Adipocyte (in vitro differentiated cells): ENCODE data around the gene BBX.

ENCODE experiments used
- DNase-seq: peaks from one replicate; pipeline ENCODE4 v3.0.0-alpha.2; 2015; ENCODE audit warnings: low read depth
- H3K27me3 ChIP-seq: replicated peaks from 2 replicates; pipeline ENCODE4 v1.7.0; 2013; ENCODE audit warnings: mild to moderate bottlenecking, low read length, moderate library complexity; ENCODE audit not compliant: control insufficient read depth, insufficient read depth
- H3K36me3 ChIP-seq: 2 replicates; pipeline ENCODE4 v1.7.0; 2013; ENCODE audit warnings: low read length, mild to moderate bottlenecking, moderate library complexity; ENCODE audit not compliant: control insufficient read depth, insufficient read depth, severe bottlenecking
- H3K4me1 ChIP-seq: 2 replicates; pipeline ENCODE4 v1.7.0; 2013; ENCODE audit warnings: mild to moderate bottlenecking, low read length, moderate library complexity; ENCODE audit not compliant: control insufficient read depth, insufficient read depth
- H3K4me3 ChIP-seq: 2 replicates; pipeline ENCODE4 v1.7.0; 2013; ENCODE audit warnings: mild to moderate bottlenecking, low read length, moderate library complexity
- H3K9ac ChIP-seq: 2 replicates; pipeline ENCODE4 v1.7.0; 2013; ENCODE audit warnings: mild to moderate bottlenecking, low read length, moderate library complexity
- H3K9me3 ChIP-seq: 2 replicates; pipeline ENCODE4 v1.7.0; 2013; ENCODE audit warnings: mild to moderate bottlenecking, low read length, moderate library complexity; ENCODE audit not compliant: control insufficient read depth

BBX gene

DNA sequence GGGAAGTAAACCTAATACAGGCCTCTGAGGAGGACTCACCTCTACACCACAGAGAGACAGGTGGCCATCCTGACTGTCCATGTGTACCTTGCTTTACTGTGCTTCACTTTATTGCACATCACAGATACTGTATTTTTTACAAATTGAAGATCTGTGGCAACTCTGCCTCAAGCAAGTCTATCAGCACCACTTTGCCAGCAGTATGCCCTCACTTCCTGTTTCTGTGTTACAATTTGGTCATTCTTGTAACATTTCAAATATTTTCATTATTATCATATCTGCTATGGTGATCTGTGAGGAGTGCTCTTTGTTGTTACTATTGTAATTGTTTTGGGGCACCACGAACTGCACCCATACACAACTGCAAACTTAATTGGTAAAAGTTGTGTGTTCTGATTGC is 78.0 kb downstream of the BBX start:
- DNase-seq: peak; percentile 29
- H3K4me1 ChIP-seq: peaks cover 45% of the 10 kb centered on the region
- H3K9me3 ChIP-seq: no peaks in the 10 kb centered on the region
- no peaks in the 10 kb centered on the region for H3K36me3 ChIP-seq
- H3K4me3 ChIP-seq: no peak overlapping the region
- H3K27me3 ChIP-seq: no peaks in the 10 kb centered on the region
- H3K9ac ChIP-seq: no peak overlapping the region

DNA sequence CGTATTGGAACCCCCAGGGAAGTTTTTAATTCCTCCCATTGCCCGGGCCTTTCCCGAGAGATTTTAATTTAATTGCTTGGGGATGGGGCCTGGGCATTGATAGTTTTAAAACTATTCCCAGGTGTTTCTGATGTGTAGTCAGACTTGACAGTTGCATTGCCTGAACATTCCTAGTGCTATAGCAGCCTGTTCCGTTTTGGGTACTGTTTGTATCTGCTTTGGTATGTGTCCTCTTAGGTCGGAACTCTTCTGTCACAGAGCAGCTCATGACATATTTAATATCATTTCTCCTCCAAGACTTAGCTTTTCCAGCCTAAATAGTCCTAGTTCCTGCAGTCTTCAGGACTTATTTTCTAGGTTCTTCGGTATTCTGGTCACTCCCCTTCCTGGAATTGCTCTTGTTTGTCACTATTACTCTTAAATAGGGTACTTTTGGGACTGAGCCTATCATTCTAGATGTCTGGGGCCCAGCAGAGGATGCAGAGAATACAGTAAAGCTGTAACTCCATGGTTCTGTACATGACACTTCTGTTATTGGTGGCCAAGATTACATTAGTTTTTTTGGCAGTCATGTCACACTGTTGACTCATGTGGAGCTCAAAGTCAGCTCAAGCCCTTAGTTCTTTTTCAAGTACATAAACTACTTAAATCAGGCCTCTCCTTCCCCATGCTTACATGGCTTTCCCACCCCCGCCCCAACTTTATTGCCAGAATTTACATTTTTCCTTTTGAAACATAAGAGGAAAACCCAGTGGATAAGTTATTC is 81.5 kb downstream of the BBX start:
- H3K9me3 ChIP-seq: peaks cover 4% of the 10 kb centered on the region
- no peak overlapping the region for H3K4me3 ChIP-seq
- no peaks in the 10 kb centered on the region for H3K36me3 ChIP-seq
- peak; percentile 61 for DNase-seq
- H3K27me3 ChIP-seq: no peaks in the 10 kb centered on the region
- H3K9ac ChIP-seq: no peak overlapping the region
- peaks cover 39% of the 10 kb centered on the region for H3K4me1 ChIP-seq

DNA sequence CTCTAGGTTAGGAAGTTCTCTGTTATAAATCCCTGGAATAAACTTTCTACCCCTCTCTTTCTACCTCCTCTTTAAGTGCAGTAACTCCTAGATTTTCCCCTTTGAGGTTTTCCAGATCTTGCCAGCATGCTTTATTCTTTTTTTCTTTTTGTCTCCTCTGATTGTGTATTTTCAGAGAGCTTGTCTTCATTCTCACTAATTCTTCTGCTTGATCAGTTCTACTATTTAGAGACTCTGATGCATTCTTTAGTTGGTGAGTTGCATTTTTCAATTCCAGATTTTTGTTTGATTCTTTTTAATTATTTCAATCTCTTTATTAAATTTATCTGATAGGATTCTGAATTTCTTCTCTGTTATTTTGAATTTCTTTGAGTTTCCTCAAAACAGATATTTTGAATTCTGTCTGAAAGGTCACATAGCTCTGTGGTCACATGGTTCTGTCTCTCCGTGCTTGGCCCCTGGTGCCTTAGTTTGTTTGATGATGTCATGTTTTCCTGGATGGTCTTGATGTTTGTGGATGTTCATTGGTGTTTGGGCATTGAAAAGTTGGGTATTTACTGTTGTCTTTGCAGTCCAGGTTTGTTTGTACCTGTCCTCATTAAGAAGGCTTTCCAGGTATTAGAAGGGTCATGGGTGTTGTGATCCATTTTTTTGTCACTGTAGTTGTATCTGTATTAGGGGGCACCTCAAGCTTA is 89.2 kb downstream of the BBX start:
- Histone ChIP-seq H3K27me3 (no peaks in the 10 kb centered on the region), H3K4me3 (no peak overlapping the region), H3K9me3 (peaks cover 6% of the 10 kb centered on the region), H3K36me3 (no peaks in the 10 kb centered on the region), H3K4me1 (no peaks in the 10 kb centered on the region), H3K9ac (no peak overlapping the region)
- DNase-seq: no peak

DNA sequence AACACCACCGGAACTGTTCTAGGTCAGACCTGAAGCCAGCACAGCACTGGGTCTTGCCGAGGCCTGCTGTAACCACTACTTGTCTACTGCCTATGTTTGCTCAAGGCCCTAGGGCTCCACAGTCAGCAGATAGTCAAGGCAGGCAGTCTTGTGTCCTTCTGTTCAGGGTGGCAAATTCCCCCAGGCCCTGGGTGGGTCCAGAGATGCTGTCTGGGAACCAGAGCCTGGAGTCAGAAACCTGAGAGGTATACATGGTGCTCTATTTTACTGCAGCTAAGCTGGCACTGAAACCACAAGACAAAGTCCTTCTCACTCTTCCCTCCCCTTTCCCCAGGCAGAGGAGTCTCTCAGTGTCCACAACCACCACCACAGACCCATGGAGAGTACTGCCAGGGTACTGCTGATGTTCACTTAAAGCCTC is 89.9 kb downstream of the BBX start:
- Histone ChIP-seq H3K9me3 (peaks cover 6% of the 10 kb centered on the region), H3K4me3 (no peak overlapping the region)
- no peak for DNase-seq

DNA sequence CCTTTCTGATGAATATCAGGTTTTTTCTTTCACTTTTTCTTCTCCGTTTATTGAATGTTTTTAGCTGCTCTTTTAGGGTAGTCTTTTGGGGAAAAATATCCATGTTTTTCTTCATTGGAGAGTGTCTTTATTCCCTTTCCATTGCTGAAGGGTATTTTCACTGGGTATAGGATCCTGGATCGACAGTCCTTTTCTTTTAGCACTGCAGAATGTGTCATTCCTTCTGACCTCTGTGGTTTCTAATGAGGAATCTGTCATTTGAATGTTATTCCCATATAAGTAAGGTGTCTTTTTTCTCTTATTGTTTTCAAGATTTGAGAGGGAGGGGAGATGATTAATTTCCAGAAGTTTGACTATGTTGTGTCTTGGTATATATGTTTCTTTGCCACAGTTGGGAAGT is 96.8 kb downstream of the BBX start:
- no peak for DNase-seq
- Histone ChIP-seq H3K4me3 (no peak overlapping the region), H3K36me3 (no peaks in the 10 kb centered on the region), H3K4me1 (no peaks in the 10 kb centered on the region), H3K27me3 (no peaks in the 10 kb centered on the region), H3K9me3 (no peaks in the 10 kb centered on the region), H3K9ac (no peak overlapping the region)

More for the DNA sequence above, 89.9 kb downstream of the BBX start:
- Histone ChIP-seq H3K9ac (no peak overlapping the region), H3K36me3 (no peaks in the 10 kb centered on the region), H3K4me1 (no peaks in the 10 kb centered on the region), H3K27me3 (no peaks in the 10 kb centered on the region)

DNA sequence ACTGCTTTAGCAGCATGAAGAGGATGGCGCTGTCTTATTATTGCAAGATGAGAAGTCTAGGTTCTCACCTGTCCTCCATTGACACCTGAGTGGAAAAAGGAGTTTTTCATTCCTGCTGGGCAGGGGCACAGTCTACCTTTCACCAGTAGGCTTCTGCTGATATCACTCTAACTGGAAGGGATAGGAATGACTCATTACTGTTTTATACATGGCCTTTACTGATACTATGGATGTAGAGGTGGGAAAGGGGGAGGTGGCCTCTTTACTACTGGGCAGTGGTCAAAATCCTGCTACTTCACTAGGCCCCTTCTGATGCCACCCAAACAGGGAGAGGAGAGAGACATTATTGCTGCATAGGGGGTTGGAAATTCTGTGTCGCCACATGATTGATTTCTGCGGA is 97.8 kb downstream of the BBX start:
- Histone ChIP-seq H3K9ac (no peak overlapping the region), H3K36me3 (no peaks in the 10 kb centered on the region), H3K4me3 (no peak overlapping the region), H3K4me1 (no peaks in the 10 kb centered on the region), H3K27me3 (no peaks in the 10 kb centered on the region), H3K9me3 (no peaks in the 10 kb centered on the region)
- no peak for DNase-seq

DNA sequence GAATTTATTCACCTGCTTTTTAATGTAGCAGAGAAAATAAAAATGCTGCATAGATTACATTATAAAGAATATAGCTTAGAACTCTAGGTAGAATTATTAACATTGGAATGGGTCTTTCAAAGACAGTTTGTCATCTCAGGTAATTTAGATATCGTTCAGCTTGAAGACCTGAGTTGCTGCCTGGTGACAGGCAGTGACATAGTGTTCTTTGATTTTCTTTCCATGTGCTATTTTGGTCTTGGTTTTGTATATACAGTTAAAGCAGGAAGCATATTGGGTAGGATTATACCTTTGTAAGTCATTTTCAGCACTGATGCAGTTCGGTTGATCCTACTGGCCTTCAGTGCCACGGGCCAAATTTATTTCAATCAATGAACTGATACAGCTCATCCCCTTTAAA is 98.7 kb downstream of the BBX start:
- DNase-seq: no peak
- Histone ChIP-seq H3K4me1 (no peaks in the 10 kb centered on the region), H3K9me3 (no peaks in the 10 kb centered on the region), H3K27me3 (no peaks in the 10 kb centered on the region), H3K4me3 (no peak overlapping the region), H3K36me3 (no peaks in the 10 kb centered on the region), H3K9ac (no peak overlapping the region)

DNA sequence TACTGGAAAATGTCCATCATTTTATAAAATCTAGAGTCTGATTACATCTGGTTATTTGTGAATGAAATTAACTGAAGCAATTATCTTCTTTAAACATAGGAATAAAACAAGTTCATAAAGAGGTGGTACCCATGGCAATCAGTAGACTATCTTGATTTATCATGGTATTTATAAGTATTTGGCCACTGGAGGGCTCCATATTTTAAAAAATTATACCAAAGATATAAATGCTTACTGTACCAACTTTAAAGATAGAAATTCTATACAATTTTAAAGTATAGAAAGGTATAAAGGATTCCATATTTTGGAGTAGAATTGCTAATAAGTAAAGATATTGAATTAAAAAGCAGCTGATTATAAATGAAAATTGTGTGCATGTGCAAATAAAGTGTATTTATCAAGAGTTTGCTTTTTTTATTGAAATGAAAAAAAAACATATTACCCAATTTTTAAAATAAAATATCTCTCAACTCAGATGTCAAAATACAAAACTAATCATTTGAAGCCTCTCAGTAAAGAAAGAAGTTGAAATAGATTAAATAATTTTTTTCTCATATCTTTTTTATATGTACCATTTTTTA is 105.3 kb downstream of the BBX start:
- Histone ChIP-seq H3K27me3 (no peaks in the 10 kb centered on the region), H3K4me3 (no peak overlapping the region), H3K36me3 (no peaks in the 10 kb centered on the region), H3K9me3 (no peaks in the 10 kb centered on the region), H3K4me1 (peaks cover 5% of the 10 kb centered on the region), H3K9ac (no peak overlapping the region)
- peak; percentile 43 for DNase-seq

DNA sequence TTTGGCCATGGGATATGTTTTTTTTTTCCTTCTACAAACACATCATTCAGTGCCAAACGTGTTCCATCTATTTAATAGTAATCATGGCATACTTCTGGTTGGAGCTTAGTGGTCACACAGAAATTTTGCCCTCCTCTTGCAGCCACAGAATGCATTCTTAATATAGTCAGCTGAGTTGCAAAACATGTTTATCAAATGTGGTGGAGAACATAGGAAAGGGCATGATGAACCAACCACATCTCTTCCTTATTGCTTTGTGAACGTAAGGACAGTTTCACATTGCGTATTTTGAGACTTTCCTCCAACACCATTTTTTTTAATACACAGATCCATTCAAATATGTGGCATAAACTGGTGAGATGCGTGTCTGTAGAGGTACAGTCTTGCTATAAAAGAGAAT is 106.8 kb downstream of the BBX start:
- no peak for DNase-seq
- H3K4me3 ChIP-seq: no peak overlapping the region
- no peaks in the 10 kb centered on the region for H3K36me3 ChIP-seq
- H3K27me3 ChIP-seq: no peaks in the 10 kb centered on the region
- H3K9ac ChIP-seq: no peak overlapping the region
- H3K4me1 ChIP-seq: peaks cover 5% of the 10 kb centered on the region
- no peaks in the 10 kb centered on the region for H3K9me3 ChIP-seq

DNA sequence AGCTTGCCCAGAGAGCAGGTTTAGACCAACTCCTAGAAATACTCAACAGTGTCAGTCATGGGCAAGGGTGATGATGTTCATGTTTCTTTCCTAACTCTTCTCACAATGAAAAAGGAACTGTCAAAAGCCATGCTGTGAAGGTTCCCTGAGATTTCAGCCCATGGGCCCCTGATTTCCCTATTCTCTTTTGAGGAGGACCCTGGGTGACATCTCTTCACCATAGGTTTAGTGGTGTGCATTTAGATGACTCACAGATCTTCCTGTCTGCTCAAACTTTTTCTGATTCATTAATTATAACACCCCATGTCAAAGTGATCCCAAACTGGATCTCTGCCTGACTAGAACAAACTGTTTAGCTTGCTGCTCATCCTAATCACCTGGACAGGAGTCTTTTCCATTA is 108.0 kb downstream of the BBX start:
- peaks cover 5% of the 10 kb centered on the region for H3K4me1 ChIP-seq
- H3K36me3 ChIP-seq: no peaks in the 10 kb centered on the region
- no peak for DNase-seq
- no peak overlapping the region for H3K9ac ChIP-seq
- H3K9me3 ChIP-seq: no peaks in the 10 kb centered on the region
- no peaks in the 10 kb centered on the region for H3K27me3 ChIP-seq
- no peak overlapping the region for H3K4me3 ChIP-seq

DNA sequence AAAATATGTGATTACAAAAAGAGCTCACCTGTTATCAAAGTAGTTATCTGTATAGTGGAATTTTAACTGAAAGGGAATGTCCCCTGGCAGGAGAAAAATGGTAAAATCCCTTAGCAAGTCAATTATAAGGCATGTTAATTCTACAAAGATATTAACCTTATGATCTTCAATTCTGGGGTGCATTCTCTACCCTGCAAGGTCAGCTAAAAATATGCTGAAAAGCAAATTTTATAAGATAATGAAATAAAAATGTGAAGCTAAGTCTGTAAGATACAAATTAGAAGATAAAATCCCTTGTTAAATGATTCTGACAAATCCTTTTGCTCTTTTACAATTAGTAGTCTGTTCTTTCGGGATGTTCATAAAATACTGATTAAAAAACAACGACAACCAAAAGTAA is 109.8 kb downstream of the BBX start:
- DNase-seq: no peak
- Histone ChIP-seq H3K4me1 (peaks cover 5% of the 10 kb centered on the region), H3K36me3 (no peaks in the 10 kb centered on the region), H3K9ac (no peak overlapping the region), H3K9me3 (no peaks in the 10 kb centered on the region), H3K27me3 (no peaks in the 10 kb centered on the region), H3K4me3 (no peak overlapping the region)
